SU-DHL-6 (cell line): Measurements from ENCODE around the gene CCL22.

Experiments used
- EZH2phosphoT487 ChIP-seq: fragments of 200-600 bp; sonication (generic), shearing (Covaris generic); conservative IDR thresholded peaks from 2 replicates; pipeline ENCODE4 v1.6.1; 2018; ENCODE audit warnings: mild to moderate bottlenecking, antibody characterized with exemption, low read length, moderate library complexity, mixed read lengths
- TF ChIP-seq, protein P1 (sequence below): fragments of 200-600 bp; sonication (generic); IDR thresholded peaks from one replicate; pipeline ENCODE4 v1.5.1; 2017; ENCODE audit warnings: antibody characterized with exemption, mild to moderate bottlenecking, low read length, moderate library complexity; ENCODE audit not compliant: insufficient read depth, poor library complexity, severe bottlenecking

DNA sequence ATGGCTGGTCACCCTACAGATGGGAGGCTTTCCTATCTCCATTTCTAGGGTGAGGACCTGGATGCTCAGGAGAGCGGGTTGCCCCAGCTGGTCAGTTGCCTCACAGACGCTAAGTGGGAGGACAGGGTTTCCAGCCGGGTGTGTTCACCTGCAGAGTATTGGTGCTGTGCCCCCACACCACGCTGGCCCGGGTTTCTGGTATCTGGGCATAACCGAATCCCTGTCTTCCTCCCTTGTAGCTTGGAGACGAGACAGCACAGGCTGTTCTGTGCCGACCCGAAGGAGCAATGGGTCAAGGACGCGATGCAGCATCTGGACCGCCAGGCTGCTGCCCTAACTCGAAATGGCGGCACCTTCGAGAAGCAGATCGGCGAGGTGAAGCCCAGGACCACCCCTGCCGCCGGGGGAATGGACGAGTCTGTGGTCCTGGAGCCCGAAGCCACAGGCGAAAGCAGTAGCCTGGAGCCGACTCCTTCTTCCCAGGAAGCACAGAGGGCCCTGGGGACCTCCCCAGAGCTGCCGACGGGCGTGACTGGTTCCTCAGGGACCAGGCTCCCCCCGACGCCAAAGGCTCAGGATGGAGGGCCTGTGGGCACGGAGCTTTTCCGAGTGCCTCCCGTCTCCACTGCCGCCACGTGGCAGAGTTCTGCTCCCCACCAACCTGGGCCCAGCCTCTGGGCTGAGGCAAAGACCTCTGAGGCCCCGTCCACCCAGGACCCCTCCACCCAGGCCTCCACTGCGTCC is 23.4 kb downstream of the CCL22 start:
- TF ChIP-seq, protein P1, sequence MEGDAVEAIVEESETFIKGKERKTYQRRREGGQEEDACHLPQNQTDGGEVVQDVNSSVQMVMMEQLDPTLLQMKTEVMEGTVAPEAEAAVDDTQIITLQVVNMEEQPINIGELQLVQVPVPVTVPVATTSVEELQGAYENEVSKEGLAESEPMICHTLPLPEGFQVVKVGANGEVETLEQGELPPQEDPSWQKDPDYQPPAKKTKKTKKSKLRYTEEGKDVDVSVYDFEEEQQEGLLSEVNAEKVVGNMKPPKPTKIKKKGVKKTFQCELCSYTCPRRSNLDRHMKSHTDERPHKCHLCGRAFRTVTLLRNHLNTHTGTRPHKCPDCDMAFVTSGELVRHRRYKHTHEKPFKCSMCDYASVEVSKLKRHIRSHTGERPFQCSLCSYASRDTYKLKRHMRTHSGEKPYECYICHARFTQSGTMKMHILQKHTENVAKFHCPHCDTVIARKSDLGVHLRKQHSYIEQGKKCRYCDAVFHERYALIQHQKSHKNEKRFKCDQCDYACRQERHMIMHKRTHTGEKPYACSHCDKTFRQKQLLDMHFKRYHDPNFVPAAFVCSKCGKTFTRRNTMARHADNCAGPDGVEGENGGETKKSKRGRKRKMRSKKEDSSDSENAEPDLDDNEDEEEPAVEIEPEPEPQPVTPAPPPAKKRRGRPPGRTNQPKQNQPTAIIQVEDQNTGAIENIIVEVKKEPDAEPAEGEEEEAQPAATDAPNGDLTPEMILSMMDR, result no peak
- no peak for TF ChIP-seq EZH2phosphoT487
